ENCODE results near the gene KLHL25.

Gene KLHL25

DNA sequence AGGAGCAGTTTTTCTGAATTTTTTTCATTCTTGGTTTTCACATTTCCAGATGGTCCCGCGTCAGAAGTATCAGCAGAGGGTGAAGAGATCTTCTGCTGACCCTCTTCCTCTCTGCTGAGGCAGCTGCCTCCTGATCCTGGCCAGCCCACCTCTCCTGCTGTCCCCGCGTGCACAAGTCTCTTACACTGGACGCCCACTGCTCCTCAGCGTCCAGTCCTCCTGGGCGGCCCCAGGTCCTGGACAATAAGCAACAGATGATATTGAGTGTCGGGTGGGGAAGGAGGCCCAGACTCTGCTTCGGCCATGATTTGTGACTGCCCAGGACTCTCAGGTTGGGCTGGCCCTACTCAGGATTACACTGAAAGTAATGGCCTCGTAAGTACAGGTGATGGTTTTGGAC lies 50.1 kb downstream of the KLHL25 start:
- ChIA-PET CTCF (no interaction called here), POLR2A (no interaction called here)
- DNase-seq (ENCODE audit: extremely low spot score): no peak

DNA sequence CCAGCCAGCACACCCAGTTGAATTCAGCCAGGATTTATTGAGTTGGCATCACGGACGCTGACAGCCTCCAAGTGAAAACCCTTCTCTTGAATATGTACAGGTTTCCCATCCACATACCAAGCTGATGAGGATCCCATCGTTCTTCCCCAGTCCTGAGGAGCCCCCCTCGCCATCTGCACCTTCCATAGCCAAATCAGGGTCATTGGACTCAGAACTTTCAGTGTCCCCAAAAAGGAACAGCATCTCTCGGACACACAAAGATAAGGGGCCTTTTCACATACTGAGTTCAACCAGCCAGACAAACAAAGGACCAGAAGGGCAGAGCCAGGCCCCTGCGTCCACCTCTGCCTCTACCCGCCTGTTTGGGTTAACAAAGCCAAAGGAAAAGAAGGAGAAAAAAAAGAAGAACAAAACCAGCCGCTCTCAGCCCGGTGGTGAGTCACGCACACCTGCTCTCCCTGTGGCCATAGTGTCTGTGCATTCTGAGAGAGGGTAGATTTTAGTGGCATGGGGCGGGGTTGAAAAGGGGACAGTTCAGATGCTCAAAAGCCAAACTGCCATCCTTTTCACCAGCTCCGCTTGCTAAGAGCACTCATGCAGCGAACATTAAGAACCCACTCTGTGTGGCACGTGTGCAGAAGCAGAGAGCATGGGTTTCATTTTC lies 51.2 kb downstream of the KLHL25 start:
- TF ChIP-seq CTBP1 (IDR thresholded peaks at IDR 0.05; ENCODE audit: borderline replicate concordance) (no peak), ZNF384 (IDR thresholded peaks at IDR 0.05) (no peak), TARDBP (IDR thresholded peaks at IDR 0.05) (no peak), FOXM1 (IDR thresholded peaks at IDR 0.05; ENCODE audit: borderline replicate concordance) (no peak), BHLHE40 (IDR thresholded peaks at IDR 0.05; ENCODE audit: borderline replicate concordance) (no peak), LEF1 (IDR thresholded peaks at IDR 0.05; ENCODE audit: borderline replicate concordance) (no peak), HDGF (IDR thresholded peaks at IDR 0.05; ENCODE audit: borderline replicate concordance) (no peak), ARNT (IDR thresholded peaks at IDR 0.05) (no peak), SP1 (IDR thresholded peaks at IDR 0.05) (no peak), SUZ12 (IDR thresholded peaks at IDR 0.05) (no peak), FOXK2 (IDR thresholded peaks at IDR 0.05) (no peak), ELF4 (IDR thresholded peaks at IDR 0.05) (no peak)
- TF ChIP-seq, protein P1, sequence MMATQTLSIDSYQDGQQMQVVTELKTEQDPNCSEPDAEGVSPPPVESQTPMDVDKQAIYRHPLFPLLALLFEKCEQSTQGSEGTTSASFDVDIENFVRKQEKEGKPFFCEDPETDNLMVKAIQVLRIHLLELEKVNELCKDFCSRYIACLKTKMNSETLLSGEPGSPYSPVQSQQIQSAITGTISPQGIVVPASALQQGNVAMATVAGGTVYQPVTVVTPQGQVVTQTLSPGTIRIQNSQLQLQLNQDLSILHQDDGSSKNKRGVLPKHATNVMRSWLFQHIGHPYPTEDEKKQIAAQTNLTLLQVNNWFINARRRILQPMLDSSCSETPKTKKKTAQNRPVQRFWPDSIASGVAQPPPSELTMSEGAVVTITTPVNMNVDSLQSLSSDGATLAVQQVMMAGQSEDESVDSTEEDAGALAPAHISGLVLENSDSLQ (IDR thresholded peaks at IDR 0.05): no peak
- POLR2A ChIA-PET: no interaction called here
- DNase-seq (ENCODE audit: extremely low spot score): no peak
- CTCF ChIA-PET: no interaction called here

More for the DNA sequence above, 50.1 kb downstream of the KLHL25 start:
- TF ChIP-seq ARNT (IDR thresholded peaks at IDR 0.05) (no peak), FOXM1 (IDR thresholded peaks at IDR 0.05; ENCODE audit: borderline replicate concordance) (no peak), HDGF (IDR thresholded peaks at IDR 0.05; ENCODE audit: borderline replicate concordance) (no peak), SUZ12 (IDR thresholded peaks at IDR 0.05) (no peak), CTBP1 (IDR thresholded peaks at IDR 0.05; ENCODE audit: borderline replicate concordance) (no peak), FOXK2 (IDR thresholded peaks at IDR 0.05) (no peak)

DNA sequence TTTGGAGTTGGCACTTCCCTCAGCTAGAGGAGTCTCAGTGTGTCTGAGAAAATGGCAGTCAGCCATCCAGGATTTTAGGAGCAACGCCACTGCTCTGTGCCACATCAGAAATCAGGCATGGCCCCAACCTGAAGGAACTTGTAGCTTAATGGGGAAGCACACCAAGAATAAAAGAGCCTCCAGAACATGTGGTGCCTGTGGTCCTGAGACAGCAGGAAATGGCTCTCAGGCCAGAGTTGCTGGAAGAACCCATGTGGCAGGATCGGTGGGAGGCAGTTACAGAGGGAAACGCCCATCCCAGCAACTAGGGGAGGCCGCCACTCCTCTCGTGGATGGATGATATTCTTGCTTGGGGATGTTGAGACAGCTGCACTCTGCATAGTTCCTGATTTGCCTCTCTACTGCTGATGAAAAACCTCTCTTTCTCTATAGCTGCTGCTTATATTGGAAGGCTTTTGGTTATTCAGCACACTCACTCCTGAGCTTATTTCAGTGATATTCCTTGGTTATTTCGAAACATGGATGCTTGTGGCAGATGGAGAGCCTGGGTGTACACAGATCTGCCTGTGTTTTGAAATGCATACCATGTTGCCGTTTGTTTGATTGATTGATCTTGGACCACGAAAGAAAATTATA lies 52.4 kb downstream of the KLHL25 start:
- TF ChIP-seq LEF1 (IDR thresholded peaks at IDR 0.05; ENCODE audit: borderline replicate concordance) (no peak), FOXA1 (IDR thresholded peaks at IDR 0.05) (no peak), BHLHE40 (IDR thresholded peaks at IDR 0.05; ENCODE audit: borderline replicate concordance) (no peak), SP1 (IDR thresholded peaks at IDR 0.05) (no peak), NFRKB (IDR thresholded peaks at IDR 0.05) (no peak), ELF4 (IDR thresholded peaks at IDR 0.05) (no peak), FOXM1 (IDR thresholded peaks at IDR 0.05; ENCODE audit: borderline replicate concordance) (no peak), CTBP1 (IDR thresholded peaks at IDR 0.05; ENCODE audit: borderline replicate concordance) (no peak), ZNF384 (IDR thresholded peaks at IDR 0.05) (no peak), FOXK2 (IDR thresholded peaks at IDR 0.05) (no peak), ARNT (IDR thresholded peaks at IDR 0.05) (no peak), TARDBP (IDR thresholded peaks at IDR 0.05) (no peak)
- TF ChIP-seq, protein P1 (IDR thresholded peaks at IDR 0.05): no peak
- POLR2A ChIA-PET: no interaction called here
- CTCF ChIA-PET: interaction anchor here (0.5 to 1.0 kb wide), 4 partner anchors 16 to 448 kb away, joined by 3 to 4 read pairs (median 4); no protein-coding TSS in a partner anchor
- DNase-seq (ENCODE audit: extremely low spot score): no peak

DNA sequence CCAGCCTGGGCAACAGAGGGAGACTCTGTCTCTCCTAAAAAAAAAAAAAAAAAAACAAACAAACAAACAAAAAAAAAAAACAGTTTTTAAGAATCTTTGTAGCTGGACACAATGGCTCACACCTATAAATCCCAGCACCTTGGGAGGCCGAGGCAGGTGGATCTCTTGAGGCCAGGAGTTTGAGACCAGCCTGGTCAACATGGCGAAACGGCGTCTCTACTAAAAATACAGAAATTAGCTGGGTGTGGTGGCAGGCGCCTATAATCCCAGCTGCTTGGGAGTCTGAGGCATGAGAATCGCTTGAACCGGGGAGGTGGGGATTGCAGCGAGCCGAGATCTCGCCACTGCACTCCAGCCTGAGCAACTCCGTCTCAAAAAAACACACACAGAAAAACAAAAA lies 53.1 kb downstream of the KLHL25 start:
- DNase-seq (ENCODE audit: extremely low spot score): no peak
- no peak for TF ChIP-seq NFRKB (IDR thresholded peaks at IDR 0.05)
- TF ChIP-seq ELF4 (IDR thresholded peaks at IDR 0.05): no peak
- no peak for TF ChIP-seq ZNF384 (IDR thresholded peaks at IDR 0.05)
- TF ChIP-seq BHLHE40 (IDR thresholded peaks at IDR 0.05; ENCODE audit: borderline replicate concordance): no peak
- TF ChIP-seq SUZ12 (IDR thresholded peaks at IDR 0.05): no peak
- no peak for TF ChIP-seq LEF1 (IDR thresholded peaks at IDR 0.05; ENCODE audit: borderline replicate concordance)
- no peak for TF ChIP-seq FOXA1 (IDR thresholded peaks at IDR 0.05)
- TF ChIP-seq HDGF (IDR thresholded peaks at IDR 0.05; ENCODE audit: borderline replicate concordance): no peak
- no peak for TF ChIP-seq CTBP1 (IDR thresholded peaks at IDR 0.05; ENCODE audit: borderline replicate concordance)
- no peak for TF ChIP-seq SP1 (IDR thresholded peaks at IDR 0.05)
- TF ChIP-seq, protein P1 (IDR thresholded peaks at IDR 0.05): no peak
- POLR2A ChIA-PET: no interaction called here
- CTCF ChIA-PET: interaction anchor here (0.6 kb wide), 2 partner anchors 16 to 87 kb away, joined by 4 read pairs; no protein-coding TSS in a partner anchor

DNA sequence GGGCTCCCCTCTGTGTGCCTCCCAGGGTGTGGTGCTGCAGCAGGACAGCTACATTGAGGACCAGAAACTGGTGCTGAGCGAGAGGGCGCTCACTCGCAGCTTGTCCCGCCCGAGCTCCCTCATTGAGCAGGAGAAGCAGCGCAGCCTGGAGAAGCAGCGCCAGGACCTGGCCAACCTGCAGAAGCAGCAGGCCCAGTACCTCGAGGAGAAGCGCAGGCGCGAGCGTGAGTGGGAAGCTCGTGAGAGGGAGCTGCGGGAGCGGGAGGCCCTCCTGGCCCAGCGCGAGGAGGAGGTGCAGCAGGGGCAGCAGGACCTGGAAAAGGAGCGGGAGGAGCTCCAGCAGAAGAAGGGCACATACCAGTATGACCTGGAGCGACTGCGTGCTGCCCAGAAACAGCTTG lies 53.7 kb downstream of the KLHL25 start:
- no peak for DNase-seq (ENCODE audit: extremely low spot score)
- CTCF ChIA-PET: interaction anchor here (1.3 kb wide), 1 partner anchor 99 kb away, joined by 3 read pairs; no protein-coding TSS in a partner anchor
- TF ChIP-seq SP1 (IDR thresholded peaks at IDR 0.05) (no peak), CTBP1 (IDR thresholded peaks at IDR 0.05; ENCODE audit: borderline replicate concordance) (no peak), FOXA1 (IDR thresholded peaks at IDR 0.05) (no peak), ELF4 (IDR thresholded peaks at IDR 0.05) (no peak), BHLHE40 (IDR thresholded peaks at IDR 0.05; ENCODE audit: borderline replicate concordance) (no peak), FOXM1 (IDR thresholded peaks at IDR 0.05; ENCODE audit: borderline replicate concordance) (no peak), ARNT (IDR thresholded peaks at IDR 0.05) (no peak), ZNF384 (IDR thresholded peaks at IDR 0.05) (no peak), SUZ12 (IDR thresholded peaks at IDR 0.05) (no peak), L3MBTL2 (conservative IDR thresholded peaks at IDR 0.05) (no peak), LEF1 (IDR thresholded peaks at IDR 0.05; ENCODE audit: borderline replicate concordance) (no peak), FOXK2 (IDR thresholded peaks at IDR 0.05) (no peak), TARDBP (IDR thresholded peaks at IDR 0.05) (no peak), HDGF (IDR thresholded peaks at IDR 0.05; ENCODE audit: borderline replicate concordance) (no peak), NFRKB (IDR thresholded peaks at IDR 0.05) (no peak)
- TF ChIP-seq, protein P1 (IDR thresholded peaks at IDR 0.05): no peak
- POLR2A ChIA-PET: no interaction called here

All from HEK293T (cell line).